Activated CD4-positive, CD25-positive, alpha-beta regulatory T cell (primary cell): Measurements from ENCODE around the gene MVB12B.

Experiments
- DNase-seq, 4 experiments: peaks; one replicate each; lab custom pipeline; 2025; lab: John Stamatoyannopoulos, UW

The MVB12B gene

DNA sequence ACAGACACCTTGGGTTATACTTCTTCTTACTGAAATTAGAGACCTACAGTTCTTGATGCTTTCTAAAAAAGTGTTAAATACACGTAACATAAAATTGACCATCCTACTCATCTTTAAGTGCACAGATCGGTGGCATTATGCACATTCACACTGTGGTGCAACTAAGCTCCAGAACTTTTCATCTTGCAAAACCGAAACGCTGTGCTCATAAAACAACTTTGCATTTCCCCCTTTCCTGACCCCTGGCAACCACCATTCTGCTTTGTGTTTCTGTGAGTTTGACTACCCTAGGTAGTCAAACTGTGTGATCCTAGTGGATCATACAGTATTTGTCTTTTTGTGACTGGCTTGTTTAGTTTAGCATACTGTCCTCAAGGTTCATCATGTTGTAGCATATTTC lies 3.9 kb downstream of the MVB12B start:
- no peak for DNase-seq

DNA sequence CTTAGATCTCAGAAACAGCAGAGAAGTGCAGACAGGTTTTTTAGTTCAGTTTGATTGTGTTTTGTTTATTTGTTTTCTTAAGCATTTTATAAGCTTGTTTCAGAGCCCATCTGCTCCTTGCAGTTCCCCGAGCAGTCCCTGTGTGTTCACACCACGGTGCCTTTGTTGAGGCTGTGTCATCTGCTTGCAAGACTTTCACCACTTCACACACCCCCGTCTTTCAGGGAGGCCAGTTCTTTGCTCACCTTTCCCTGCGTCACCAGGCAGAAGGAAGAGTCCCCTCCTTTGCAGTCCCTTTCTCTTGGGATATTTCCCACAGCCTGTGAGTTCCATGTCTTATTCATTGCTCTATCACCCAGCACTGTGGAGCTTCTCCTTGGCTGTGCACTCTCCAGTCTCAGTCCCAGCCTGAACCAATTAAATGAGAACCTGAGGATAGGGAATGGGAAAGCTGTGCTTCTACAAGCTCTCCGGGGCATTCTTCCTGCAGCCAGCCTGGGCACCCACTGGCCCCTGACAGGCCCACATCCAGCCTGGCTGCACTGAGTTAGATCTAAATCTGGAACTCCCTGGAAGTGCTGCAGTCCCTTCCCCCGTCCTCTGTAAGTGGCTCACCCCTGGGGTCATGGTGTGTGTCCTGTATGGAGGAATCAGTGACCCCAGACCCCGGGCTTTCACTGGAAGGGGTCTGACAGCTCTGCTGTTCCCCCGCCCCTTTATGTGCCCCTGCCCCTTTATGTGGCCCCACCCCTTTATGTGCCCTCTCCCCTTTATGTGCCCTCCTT lies 5.5 kb downstream of the MVB12B start:
- no peak for DNase-seq

DNA sequence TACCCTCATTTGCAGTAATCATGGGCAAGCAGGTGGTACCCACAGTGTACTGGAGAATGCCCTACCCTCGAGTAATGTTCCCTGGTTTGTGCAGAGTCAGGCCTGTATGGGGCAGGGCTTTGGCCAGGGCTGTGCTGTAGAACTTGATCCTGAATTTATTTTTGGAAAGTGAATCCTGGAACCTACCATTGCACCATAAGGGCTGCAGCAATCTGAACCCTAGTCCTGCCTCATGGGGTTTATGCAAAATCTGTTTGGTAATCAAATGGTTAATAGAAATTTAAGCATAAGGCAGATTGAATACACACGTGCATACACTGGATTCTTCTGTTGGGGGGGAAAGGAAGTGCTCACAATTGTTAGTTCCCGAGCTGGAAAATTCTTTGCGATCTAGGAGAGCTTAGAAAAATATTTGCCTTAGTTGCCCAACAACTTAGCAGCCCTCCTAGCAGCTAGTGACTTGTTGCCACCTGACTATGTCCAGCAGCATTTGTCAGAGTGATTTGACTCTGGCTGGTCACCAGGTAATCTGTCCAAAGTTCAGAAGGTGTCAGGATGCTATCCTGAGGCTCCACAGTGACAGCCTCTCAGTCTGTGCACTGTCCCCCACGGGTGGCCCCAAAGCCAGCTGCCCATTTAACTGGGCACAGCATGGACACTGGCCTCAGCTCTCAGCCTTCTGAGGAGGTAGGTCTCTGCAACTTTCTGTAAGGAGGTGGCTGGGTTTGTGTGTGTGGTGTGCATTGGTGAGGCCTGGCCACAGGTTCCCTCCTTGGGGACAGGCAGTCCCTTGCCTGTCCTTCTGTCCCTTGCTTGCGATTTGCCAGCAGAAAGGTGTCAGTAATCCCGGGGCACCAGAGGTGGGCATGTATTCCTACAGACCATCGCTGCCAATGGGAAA lies 8.3 kb downstream of the MVB12B start:
- no peak for DNase-seq

DNA sequence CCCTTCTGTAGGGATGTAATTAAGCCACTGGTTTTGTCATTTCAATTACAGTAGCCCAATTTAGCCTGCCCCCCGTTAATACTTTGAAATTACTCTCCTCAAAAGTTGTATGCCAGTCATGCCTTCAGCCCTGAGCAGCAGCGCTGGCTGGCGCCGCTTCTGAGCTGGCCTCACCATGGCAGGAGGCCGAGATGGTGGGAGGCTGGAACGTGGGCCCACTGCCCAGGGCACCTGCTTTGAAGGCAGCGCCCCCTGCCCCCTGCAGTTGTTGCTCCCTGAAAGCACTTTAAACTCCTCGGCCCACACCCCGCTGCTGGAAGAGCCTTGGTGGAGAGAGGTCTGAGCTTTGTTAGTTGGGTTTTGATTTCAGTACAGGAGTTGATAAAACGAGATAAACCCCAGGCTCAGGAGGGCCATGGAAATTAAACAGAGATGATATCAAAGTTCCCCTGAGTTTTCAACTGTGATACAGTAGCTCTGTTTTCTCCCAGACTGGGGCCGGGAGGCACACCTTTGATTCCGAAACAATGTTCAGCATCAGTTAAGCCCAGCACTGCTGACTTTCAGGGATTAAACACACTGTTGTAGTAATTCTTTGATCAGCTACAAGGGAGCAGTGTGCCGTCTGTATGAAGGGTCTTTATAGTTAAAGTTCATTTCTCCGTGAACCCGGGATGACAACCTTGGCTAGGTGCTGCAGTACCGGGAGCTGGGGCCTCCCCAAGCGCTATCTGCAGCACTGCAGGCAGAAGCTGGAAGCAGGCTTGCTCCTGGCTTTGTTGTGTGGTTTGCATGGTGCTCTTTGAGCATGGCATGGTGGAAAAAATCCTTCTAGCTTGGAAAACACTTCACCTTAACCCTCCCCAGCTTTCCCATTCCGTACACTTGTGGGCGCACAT lies 9.5 kb downstream of the MVB12B start:
- DNase-seq = no peak

DNA sequence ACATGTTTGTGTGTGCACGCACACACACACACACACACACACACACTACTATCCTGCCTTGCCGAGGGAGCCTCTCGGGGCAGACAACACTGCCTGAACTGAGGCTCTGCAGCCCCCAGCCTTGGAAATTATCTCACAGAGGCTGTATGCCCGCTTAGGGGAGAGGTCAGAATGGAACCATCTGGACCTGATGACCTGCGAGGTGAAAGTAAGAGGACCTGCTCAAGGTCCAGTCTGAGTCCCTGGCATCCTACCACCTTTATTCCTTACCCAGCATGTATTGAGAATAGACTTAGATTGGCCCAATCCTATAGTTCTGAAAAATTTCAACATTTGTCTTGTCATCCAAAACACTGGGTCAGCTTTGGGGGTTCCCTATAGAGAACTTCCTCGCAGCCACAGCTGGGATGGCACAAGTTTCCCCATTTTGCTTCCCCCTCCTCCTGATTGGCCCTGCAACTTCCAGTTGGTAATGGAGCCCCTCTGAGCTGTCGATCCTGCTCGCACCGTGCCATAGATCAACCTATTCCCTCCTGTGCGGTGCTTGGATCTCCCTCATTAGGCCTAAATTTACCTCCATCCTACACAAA lies 10.2 kb downstream of the MVB12B start:
- no peak for DNase-seq

DNA sequence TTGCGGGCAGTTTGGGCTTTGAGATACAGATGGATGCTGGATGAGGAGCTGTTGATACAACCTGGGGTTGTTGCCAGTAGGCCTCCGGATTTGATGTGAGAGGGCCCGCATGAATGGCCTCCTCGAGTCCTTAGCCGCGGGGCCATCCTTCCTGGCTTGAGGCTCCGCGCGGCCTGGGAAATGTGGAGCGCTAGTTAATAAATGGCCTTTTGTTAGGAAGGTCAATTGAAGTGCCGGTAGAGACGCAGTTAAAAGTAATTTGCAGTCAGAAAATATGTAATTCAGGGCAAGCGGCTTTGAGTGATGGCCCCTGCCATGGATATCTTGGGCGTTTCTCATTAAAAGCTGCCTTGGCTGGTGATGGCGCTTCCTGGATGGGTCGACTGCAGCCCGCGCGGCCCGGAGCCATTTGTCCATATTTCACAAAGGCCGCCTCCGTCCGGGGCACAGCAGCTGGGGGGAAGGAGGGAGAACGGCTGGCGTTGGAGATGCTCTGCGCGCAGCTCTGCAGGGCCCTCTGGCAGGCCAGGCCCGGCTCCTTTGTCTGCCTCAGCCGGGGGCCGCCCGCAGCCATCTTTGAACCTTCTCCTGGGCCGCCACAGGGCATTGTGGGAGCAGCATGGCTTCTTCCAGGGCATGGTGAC lies 11.2 kb downstream of the MVB12B start:
- DNase-seq = no peak

DNA sequence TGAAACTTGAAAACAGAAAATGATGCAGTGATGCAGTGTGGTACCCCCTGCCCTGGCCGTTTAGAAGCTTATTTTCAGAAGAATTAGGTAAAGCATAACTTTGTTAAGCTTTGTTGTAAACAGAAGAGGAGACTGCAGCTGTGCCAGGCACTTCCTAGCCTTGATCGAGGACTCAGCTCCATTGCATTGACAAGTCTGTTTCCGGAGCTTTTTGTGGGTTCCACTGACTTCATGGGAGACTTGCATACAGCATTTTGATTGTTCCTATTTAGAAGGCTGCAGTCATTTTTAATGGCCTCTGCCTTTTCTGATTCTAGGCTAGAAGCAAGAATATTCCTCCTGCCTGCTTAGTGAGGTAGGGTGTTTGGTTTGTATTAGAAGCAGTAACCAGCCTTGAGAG lies 12.3 kb downstream of the MVB12B start:
- DNase-seq = no peak

DNA sequence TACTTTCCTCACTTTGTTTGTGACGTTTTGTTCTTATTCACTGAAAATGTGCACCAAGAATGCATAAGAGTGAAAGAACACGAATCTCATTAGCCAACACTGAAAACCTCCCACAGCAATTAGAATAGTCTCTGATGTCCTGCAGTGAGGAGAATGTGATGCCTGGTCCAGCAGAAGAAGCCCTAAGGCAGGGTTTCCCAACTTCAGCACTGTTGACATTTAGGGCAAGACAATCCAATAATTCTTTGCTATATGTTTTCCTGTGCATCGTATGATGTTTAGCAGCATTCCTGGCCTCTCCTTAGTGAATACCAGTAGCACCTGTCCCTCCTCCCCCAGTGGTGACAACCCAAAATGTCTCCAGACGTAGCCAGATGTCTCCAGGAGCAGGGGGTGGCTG lies 14.8 kb downstream of the MVB12B start:
- no peak for DNase-seq

DNA sequence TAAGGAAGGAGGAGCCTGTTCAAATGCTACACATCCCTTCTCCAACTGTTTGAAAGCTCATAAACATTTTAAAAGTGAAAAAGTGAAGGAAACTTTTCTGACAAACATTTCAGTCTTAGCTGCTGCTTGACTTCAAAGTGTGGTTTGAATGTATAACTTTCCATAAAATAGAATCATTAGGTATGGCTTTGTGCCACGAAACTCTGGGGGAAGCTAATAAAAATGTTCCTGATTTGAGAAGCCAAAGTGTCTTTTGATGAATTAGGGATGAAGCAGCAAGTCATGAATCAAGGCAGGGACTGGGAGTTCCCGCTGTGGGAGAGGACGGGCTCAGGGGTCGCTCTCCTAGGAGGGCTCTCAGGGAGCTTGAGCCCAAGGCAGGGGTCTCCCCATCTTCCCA lies 15.3 kb downstream of the MVB12B start:
- DNase-seq = no peak

DNA sequence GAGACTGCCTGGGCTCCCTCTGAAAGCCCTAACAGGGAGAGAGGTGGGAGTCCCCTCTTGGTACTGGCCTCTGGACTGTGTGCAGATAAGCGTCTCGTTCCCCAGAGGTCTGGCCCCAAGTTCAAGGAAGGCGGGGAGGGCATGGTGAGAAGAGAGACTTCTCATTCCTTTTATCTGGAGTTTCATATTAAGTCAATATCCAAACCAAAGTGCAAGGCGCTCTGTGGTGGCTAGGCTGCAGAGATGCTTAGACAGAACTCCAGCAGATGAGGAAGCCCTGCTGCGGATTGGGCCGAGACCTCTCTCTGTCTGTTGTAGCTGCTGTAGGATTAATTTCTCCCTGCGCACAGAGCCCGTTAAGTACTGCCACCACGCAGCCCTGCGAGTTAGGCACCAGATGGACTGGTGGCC lies 16.0 kb downstream of the MVB12B start:
- no peak for DNase-seq

DNA sequence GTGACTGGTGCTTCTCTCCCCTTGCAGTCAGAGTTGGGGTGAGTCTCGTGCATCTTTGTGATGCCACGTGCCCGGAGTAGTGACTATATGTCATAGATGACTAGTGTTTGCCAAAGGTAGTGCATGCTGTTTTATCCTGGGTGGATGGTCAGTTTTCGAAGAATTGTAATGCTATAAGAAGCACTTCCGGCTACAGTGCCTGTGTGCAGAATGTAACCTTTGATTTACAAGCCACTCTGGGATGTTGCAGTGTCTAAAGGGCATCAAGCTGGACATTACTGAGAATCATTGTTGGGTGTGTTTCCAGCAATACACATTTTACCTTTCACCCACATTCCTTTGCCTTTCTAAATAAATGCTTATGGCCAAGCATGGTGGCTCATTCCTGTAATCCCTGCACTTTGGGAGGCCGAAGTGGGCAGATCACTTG lies 16.7 kb downstream of the MVB12B start:
- DNase-seq = no peak

DNA sequence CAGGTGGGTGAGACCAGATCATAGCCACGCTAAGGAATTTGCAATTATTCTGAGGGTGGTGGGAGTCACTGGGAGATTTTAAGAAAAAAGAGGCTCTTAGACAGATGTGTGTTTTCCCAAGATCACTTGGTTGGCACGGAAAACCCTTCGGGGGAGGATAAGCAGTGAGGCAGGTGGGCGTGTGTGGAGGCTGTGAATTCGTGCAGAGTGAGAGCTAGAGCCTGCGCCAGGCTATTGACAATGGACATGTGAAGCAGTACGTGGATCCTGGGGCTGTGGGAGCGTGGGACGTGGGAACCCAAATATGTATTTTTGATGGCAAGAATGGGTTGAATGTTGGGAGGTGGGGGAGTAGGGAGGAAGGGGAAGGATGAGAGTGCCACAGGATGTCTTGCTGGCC lies 19.4 kb downstream of the MVB12B start:
- no peak for DNase-seq

DNA sequence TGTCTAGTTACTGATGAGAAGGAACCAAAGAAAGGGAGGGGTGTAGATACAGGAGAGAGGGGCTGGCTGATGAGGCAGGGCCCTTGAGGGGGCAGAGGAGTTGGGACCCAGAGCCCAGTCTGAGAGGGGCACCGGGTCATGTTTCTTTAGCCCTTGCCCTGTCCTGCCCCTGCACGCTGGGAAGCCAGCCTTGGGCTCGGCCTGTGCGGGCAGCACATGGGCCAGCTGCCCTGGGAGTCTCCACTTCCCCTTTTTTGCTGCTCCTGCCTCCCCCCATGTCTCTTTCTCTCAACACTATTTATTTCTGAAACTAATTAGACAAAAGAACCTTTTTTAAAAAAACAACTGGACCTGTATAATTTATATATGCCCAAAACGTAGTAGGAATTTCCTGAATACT lies 20.5 kb downstream of the MVB12B start:
- no peak for DNase-seq

DNA sequence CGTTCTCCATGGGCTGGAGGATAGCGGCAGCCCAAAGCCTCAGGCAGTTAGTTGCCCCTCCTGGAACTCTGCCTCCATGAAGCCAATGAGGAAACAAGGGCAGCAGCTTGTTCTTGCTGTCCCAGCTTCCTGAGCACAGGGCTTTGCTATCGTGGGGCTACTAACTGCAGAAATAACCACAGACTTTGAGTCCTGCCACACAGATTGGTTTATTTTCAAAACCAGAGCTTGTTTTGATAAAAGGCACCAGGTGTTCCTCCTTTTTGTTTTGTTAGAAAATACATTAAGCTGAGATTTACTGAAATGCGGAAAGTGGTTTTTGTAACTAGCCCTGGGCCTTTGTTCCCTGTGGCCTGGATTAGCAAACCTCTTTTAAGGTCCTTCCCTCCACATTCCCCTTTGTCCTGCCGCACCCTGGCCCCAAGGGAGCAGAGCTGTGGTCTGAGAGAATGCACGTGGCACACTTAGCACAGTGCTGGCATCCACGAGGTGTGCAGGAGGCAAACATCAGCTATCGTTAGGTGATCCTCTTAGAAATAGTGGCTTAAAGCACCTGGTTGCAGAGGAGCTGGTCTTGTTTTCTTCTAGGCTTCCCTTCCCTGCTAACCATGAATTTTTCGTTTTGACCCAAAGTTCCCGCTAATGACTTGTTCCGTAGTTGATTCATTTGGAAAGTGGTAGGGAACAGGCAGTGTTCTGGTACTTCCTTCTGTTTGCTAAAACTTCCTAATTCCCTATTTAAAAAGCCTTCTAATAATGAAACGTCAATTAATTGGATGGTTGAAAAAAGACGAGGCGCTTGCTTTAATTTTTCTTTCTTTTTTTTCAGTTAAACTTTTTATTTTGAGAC lies 21.5 kb downstream of the MVB12B start:
- no peak for DNase-seq

DNA sequence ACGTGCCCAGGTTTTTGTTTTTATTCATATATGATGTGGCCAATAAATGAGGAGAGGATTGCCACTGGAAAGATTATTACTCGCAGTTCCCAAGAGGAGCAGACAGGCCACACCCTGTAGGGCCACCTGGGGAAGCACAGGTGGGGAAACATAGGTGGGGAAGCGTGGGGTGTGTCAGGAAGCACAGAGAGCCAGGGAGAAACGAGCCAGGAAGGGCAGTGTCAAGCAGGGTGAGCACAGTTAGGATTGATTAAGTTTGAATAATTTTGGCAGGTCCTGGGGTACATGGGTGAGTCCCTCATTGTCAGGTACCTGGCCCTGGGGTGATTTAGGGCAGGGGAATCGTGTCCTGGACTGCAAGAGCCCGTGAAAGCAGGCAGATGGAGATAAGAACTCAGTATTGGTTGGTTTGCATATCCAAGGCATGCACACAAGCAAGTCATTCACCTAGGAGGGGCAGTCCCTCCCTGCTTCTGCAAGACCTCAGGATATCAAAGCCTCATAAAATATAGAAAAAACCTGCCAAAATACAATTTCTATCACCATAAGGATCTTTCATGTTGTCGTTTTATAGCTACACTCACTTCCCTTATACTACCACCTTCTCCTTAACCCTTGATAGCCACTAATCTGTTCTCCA lies 22.4 kb downstream of the MVB12B start:
- no peak for DNase-seq

DNA sequence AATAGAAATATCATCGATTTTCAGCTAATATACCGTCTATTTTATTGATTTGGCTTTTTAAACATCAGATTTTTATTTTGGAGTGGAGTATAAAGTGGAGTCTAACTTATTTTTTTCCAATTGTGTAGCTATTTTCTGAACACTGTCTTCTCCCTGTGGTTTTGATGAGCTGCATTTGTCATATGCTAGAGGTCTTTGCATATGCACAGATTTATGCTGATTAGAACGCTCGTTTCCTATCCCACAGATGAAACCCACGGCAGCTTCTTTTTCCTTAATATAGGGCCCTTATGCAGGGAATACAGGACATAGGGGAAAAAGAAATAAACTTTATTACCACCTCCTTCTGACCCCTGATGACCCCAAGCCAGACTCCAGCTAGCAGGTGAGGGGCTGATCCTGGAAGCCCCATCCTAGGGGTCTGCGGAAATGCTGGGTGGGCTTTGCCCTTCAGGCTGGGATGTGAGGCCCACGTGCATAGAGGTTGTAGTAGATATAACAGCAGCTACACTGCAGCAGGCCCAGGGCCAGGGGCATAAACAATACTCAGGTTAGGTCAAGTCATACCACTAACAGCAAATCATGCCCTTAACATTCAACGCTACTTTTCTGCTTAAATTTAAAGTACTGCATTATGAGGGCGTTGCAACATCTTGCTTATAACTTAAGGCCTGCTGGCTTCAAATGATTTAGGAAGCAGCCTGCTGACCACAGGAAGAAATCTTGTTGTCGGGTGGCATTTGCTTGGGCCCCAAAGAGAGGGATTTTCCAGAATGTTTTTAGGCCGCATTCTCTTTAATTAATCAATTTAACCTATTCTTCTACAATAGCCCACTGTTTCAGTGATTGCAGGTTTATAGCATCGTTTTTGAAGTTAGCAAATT lies 28.5 kb downstream of the MVB12B start:
- no peak for DNase-seq

DNA sequence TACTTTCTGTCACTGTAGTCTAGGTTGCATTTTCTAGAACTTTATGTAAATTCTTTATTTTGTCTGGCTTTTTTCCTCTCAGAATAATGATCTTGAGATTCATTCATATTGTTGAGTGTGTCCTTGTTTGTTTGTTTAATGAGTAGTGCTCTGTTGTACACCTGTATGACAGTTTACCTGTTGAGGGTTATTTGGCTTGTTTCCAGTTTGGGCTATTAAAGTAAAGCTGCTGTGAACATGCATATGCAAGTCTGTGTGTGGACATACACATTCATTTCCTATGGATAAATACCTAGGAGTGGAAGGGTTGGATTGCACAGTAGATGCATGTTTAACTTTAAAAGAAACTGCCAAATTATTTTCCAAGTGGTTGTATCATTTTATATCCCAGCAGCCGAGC lies 30.4 kb downstream of the MVB12B start:
- DNase-seq = no peak

DNA sequence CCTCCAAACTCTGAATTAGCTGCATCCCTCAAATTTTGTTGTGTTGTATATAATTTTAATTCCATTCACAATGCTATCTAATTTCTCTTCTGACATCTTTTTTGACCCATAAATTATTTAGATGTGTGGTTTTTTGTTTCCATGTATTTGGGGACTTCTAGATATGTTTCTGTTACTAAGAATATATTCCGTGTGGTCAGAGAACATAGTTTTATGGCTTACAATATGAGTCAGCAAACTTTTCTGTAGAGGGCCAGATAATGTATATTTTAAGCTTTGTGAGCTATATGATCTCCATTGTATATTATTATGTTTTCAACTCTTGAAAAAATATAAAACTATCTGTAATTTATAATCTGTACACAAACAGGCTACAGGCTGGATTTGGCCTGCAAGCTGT lies 33.4 kb downstream of the MVB12B start:
- no peak for DNase-seq

DNA sequence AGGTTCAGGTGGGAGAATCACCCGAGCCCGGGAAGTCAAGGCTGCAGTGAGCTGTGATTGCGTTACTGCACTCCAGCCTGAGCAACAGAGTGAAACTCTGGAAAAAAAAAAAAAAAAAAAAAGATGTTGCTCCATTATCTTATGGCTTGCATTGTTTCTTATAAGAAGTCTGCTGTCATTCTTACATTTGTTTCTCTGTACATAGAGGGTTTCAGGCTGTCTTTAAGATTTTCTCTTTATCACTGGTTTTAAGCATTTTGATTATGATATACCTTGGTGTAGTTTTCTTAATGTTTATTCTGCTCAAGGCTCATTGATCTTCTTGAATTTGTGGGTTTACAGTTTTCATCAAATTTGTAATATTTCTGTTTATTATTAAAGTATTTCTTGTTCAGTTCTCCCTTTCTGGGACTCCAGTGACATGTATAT lies 35.2 kb downstream of the MVB12B start:
- no peak for DNase-seq
